ENCODE results near the gene MLX. TPM values are rescaled to one million over a fixed set of nuclear protein-coding genes. Genes with fewer than 3 reads are reported as not detected.

Gene MLX
- total and polyA plus RNA-seq, 2 of the 8 experiments (the other 6 are each of a cell fraction or from before 2014, with no cell fraction given): 27.0 to 27.5 TPM

DNA sequence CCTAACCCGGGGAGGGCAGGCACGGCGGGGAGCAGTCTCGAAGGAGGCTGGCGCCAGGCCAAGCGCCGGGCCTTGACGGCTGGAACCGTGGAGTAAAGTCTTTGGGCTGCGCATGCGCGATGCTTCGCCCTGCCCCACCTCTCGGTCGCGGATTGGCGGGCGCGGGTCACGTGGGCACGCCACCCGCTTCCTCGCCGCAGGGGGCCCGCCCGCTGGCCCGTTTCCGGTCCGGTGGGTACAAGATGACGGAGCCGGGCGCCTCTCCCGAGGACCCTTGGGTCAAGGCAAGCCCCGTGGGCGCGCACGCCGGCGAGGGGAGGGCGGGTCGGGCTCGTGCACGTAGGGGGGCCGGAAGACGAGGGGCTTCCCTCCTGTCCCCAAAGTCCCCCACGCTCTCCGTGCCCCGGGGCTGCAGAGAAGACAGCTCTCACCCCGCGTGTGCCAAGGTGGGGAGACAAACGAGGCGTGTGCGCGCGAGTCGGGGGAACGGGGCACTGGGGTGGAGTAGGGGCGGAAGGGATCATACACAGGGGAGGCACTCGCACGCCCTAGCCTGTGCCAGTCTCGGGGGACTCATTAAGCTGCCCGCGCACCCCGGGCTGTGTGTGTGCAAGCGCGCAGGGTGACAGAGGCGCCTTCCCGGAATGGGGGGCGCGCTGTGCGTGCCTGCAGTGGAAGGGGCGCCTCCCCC is at the start of gene MLX (continued):
- TF ChIP-seq BACH1 (IDR thresholded peaks at IDR 0.05; ENCODE audit: low read length) (no peak), RXRA (IDR thresholded peaks at IDR 0.05; ENCODE audit: insufficient read depth, low read depth, low read length) (no peak), SP2 (IDR thresholded peaks at IDR 0.05; ENCODE audit: low read length) (no peak), KDM4A (IDR thresholded peaks at IDR 0.05; ENCODE audit: low read depth, low read length, severe bottlenecking) (peak; percentile 77), EGR1 (IDR thresholded peaks at IDR 0.05; ENCODE audit: borderline replicate concordance, low read depth, low read length) (no peak), CHD2 (IDR thresholded peaks at IDR 0.05; ENCODE audit: low read length) (no peak), SIRT6 (IDR thresholded peaks at IDR 0.05; ENCODE audit: low read length) (no peak), SIX5 (IDR thresholded peaks at IDR 0.05; ENCODE audit: low read depth, low read length) (no peak), JUND (IDR thresholded peaks at IDR 0.05; ENCODE audit: low read length) (no peak), JUN (IDR thresholded peaks at IDR 0.05; ENCODE audit: low read depth, low read length) (no peak), ATF3 (IDR thresholded peaks at IDR 0.05; ENCODE audit: insufficient read depth, low read depth, low read length) (peak; percentile 95), RAD21 (IDR thresholded peaks at IDR 0.05 in 1 of 2, conservative IDR thresholded peaks at IDR 0.05 in 1 of 2; ENCODE audit: low read depth in 2 of 2, low read length in 2 of 2) (no peak), GABPA (IDR thresholded peaks at IDR 0.05; ENCODE audit: borderline replicate concordance, insufficient read depth, low read length) (no peak), CTBP2 (IDR thresholded peaks at IDR 0.05; ENCODE audit: borderline replicate concordance, insufficient read depth, insufficient read length, low read length) (no peak), RNF2 (IDR thresholded peaks at IDR 0.05; ENCODE audit: borderline replicate concordance, low read depth, low read length, missing control alignments, poor library complexity, severe bottlenecking) (no peak), CREB1 (IDR thresholded peaks at IDR 0.05) (peak; percentile 30; the same call in 1 of the 2 replicates), BCL11A (IDR thresholded peaks at IDR 0.05; ENCODE audit: low read depth in 2 of 2, low read length in 2 of 2) (no peak), TAF1 (IDR thresholded peaks at IDR 0.05; ENCODE audit: low read depth, low read length) (peak; percentile 23; the same call in 1 of the 2 replicates), FOSL1 (IDR thresholded peaks at IDR 0.05; ENCODE audit: insufficient read depth, low read depth, low read length) (no peak), GTF2F1 (IDR thresholded peaks at IDR 0.05; ENCODE audit: borderline replicate concordance, low read depth, low read length) (no peak), HDAC2 (IDR thresholded peaks at IDR 0.05; ENCODE audit: borderline replicate concordance in 1 of 2, low read depth in 2 of 2, low read length in 2 of 2) (no peak), CBX5 (IDR thresholded peaks at IDR 0.05; ENCODE audit: low read depth, low read length) (no peak), SP4 (IDR thresholded peaks at IDR 0.05; ENCODE audit: low read length) (no peak), RFX5 (IDR thresholded peaks at IDR 0.05; ENCODE audit: borderline replicate concordance, low read depth, low read length) (no peak)
